Esophagus squamous epithelium (tissue), 4 donors: Measurements from ENCODE around the gene APCDD1.

Experiments used
- POLR2A ChIP-seq, 4 donors: fragments of 450-650 bp; IDR thresholded peaks; one replicate each; pipeline ENCODE4 v1.6.1; 2017; ENCODE audit warnings: antibody characterized with exemption in 4 of 4, mild to moderate bottlenecking in 4 of 4, moderate library complexity in 3 of 4
- TF ChIP-seq, protein P1 (sequence below), 6 experiments: fragments of 450-650 bp in 4 of 6; fragments of 200-600 bp in 2 of 6; sonication (generic) in 2 of 6; IDR thresholded peaks; one replicate each; pipeline ENCODE4 v1.5.1; 2016 to 2019; ENCODE audit warnings: antibody characterized with exemption in 6 of 6, mild to moderate bottlenecking in 4 of 6, moderate library complexity in 4 of 6

DNA sequence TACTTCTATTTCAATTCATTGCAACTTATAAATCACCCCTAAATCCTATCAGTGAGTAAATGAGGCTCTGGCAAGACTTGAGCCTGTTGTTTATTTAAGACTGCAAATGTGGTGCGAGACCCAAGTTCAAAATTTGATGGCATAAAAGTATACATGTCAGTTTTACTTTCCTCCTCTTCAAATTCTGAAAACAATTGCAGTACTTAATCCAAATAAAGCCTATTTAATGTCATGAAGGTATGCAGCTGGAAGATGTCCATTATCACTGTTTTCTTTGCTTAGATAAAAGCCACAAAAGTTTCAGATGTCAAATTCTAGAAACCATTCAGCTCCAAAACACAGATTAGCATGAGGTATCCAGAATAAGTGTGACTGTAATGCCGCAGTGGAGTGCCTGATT, 3.3 kb downstream of the APCDD1 start:
- TF ChIP-seq, protein P1, sequence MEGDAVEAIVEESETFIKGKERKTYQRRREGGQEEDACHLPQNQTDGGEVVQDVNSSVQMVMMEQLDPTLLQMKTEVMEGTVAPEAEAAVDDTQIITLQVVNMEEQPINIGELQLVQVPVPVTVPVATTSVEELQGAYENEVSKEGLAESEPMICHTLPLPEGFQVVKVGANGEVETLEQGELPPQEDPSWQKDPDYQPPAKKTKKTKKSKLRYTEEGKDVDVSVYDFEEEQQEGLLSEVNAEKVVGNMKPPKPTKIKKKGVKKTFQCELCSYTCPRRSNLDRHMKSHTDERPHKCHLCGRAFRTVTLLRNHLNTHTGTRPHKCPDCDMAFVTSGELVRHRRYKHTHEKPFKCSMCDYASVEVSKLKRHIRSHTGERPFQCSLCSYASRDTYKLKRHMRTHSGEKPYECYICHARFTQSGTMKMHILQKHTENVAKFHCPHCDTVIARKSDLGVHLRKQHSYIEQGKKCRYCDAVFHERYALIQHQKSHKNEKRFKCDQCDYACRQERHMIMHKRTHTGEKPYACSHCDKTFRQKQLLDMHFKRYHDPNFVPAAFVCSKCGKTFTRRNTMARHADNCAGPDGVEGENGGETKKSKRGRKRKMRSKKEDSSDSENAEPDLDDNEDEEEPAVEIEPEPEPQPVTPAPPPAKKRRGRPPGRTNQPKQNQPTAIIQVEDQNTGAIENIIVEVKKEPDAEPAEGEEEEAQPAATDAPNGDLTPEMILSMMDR (IDR thresholded peaks at IDR 0.05), result no peak
- no peak for TF ChIP-seq POLR2A (IDR thresholded peaks at IDR 0.05)
